Umbilical cord (tissue), 2 donors: Measurements from ENCODE around the gene SEC31B. TPM values are rescaled to one million over a fixed set of nuclear protein-coding genes. Genes with fewer than 3 reads are reported as not detected.
A peak's percentile ranks its signal among the peaks of the same experiment; 100 is the strongest.

Experiments
- DNase-seq: peaks from one replicate; pipeline ENCODE4 v3.0.0-alpha.2; 2015; ENCODE audit warnings: low spot score
- total RNA-seq: library from RNA; depleted of rRNA; stranded (reverse); fragments of >200 nt; gene quantifications from one replicate; pipeline ENCODE4 v1.2.3, GENCODE V29; 2014; ENCODE audit warnings: low replicate concordance; ENCODE audit not compliant: insufficient read depth

SEC31B gene
- total RNA-seq, 1 donor from 2014 or later: 4.6 TPM

- no peak for DNase-seq
These were observed 21.6 kb downstream of the SEC31B start for GRCh38 chr10:100498059-100498458.

- DNase-seq: no peak
These were observed 23.1 kb downstream of the SEC31B start for GRCh38 chr10:100496567-100496966.

DNA sequence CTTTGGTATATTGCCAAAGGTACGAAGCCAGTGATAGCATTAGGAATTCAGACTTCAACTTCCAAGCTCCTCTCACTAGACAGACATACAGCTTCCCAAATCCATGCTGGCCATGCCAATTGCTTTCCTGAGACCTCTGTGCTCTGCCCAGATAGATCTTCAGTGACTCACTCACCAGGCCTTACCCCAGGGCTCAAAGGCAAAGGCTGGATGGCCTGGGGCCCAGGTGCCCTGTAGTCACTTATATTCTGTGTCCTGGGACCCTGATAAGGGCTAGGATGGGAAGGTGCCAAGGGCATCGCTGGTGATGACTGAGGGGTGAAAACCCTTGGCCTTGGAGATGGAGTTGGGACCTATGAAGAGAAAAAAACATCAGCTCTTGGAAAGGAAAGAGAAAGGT lies 29.1 kb downstream of the SEC31B start:
- no peak for DNase-seq

GRCh38 chr10:100489396-100489795 lies 30.3 kb downstream of the SEC31B start:
- DNase-seq: no peak

DNA sequence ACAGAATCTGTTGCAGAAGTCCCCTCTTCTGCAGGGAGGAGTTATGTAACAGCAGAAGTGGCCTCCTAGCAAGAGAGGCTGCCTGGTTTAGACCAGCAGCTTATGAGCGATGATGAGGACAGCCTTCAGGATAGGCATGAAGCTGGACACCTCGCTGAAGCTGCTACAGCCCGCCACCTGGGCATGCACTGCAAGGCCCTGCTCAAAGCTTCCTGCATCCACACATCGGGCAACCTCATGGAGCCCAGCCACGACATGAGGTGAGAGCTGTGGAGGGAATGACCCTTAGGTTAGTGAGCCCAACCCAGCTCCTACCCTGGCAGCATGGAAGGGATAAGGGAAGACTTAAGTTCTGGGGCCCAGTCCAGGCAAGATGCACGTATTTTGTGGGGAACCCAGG lies 32.1 kb downstream of the SEC31B start:
- DNase-seq: no peak

DNA sequence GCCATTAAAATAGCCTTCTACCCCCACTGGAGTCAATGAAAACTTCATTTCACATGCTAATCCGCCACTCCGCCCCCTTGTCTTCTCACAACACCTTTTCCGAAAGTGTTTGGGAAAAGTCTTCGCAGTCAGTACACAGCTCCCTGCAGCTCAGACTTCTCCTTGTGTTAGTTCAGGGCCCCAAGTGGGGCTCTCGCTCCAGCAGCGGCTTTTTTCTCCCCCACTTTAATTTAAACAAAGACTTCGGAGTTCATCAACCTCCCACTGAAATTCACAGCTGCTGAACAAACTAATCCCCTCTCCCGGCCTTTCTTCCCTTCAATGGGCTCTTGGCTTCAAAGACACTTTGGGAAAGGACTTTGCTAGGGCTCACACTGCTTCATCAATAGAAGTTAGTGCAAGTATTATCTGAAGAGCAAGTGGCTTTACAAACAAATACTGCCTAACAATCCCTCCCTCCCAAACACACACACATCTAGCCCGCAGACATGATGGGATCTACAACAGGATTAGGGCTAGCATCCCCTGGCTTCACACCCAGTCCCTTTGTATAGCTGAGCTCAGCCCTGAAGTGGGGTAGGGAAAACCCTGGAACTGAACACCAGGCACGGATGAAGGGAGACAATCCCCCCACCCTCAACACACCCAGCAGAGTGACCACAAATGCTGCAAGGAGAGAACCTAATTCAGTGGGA lies 33.7 kb downstream of the SEC31B start:
- no peak for DNase-seq

GRCh38 chr10:100485366-100485765 lies 34.3 kb downstream of the SEC31B start:
- DNase-seq: no peak

DNA sequence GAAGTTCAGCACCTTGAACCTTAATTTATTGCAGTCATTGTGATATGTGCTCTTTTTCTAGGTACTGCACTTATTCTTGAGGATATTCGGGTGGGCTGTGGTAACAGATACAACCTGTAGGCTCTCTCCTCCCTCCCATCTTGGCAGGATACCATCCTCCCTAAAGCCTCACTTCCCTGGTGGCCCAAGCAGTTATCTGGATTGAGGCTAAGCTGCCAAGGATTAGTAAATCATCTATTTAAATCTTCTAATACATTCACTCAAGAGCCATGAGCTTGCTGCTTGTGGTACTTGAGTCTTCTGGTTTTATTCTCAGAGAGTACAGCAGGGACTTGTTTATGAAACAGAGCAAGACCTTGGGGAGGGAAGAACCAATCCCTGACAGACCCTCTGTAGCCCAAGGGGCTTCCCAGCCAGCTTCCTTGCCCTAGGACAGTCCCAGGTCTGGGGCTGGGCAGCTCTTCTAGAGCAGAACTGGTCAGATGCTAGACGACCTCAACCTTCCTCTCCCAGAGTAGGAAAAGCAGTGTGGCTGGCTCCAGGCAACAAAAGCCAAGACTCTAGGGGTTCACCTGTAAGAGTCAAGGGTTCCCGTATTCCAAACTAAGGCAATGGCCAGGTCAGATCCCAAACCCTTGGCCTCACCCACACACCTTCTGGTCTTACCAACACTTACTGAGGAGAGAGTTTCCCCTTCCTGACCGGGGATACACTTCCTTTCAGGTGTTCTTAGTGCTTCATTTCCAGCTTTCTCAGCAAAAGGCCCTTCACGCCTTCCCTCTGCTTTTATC lies 35.6 kb downstream of the SEC31B start:
- DNase-seq: no peak

GRCh38 chr10:100482834-100483185 lies 36.9 kb downstream of the SEC31B start:
- no peak for DNase-seq

DNA sequence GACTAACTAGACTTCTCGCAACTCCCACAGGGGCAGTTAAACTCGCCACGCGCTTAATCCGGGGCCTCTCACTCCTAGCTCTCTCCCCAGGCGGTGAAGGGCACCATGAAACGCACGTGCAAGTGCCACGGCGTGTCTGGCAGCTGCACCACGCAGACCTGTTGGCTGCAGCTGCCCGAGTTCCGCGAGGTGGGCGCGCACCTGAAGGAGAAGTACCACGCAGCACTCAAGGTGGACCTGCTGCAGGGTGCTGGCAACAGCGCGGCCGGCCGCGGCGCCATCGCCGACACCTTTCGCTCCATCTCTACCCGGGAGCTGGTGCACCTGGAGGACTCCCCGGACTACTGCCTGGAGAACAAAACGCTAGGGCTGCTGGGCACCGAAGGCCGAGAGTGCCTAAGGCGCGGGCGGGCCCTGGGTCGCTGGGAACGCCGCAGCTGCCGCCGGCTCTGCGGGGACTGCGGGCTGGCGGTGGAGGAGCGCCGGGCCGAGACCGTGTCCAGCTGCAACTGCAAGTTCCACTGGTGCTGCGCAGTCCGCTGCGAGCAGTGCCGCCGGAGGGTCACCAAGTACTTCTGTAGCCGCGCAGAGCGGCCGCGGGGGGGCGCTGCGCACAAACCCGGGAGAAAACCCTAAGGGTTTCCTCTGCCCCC lies 37.4 kb downstream of the SEC31B start:
- peak; percentile 50 for DNase-seq

GRCh38 chr10:100481462-100482081 lies 38.1 kb downstream of the SEC31B start:
- DNase-seq: peak; percentile 91

GRCh38 chr10:100480002-100480401 lies 39.7 kb downstream of the SEC31B start:
- DNase-seq: no peak

DNA sequence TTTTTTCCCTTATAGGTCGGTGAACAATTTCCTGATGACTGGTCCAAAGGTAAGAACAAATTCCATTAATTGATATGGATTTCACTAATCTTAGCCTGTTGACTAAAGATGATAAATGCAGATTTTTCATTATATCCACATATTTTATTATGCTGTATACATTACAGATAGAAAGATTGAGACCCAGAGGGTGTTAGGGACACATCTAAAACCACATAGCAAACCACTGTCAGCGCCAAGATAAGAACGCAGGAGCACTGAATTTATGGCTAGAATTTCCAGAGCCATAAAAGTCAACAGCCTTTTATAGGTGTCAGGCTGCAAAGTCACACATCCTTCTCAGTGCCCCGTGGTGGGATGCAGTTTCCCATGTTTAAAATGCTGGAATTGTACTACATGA lies 40.6 kb downstream of the SEC31B start:
- DNase-seq: no peak

- no peak for DNase-seq
These were observed 41.7 kb downstream of the SEC31B start for GRCh38 chr10:100477970-100478369.

DNA sequence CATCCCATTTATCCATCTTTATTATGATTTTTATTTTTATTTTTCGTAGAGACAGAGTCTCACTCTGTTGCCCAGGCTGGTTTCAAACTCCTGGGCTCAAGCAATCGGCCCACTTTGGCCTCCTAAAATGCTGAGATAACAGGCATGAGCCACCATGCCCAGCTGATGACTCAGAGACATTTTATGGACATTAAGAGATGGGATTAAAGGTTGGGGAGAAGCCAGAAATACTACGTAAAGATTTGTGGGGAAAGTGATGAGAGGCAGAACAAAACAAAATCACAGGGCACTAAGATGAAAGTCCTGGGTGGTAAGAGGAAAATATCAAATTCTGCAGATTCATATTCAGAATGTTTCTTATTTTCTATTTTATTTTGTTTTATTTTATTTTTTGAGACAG lies 49.3 kb downstream of the SEC31B start:
- DNase-seq: peak; percentile 42

DNA sequence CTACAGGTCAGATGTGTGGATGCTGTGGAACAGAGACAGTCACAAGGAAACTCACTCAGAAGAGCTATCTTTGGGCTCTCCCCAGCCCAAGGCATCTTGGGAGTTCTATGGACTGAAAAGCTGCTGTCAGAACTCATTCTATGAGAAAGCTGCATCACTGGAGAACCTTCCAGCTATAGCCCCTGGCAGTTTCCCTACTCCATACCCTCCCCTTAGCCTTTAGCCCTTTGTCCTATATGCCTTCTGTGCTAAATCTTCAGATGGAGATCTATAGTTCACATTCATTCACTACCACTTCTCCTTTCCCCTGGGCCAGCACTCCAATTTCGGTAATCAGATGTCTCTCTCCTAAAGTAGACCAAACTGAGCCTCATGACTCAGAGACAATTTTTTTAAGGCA lies 49.9 kb downstream of the SEC31B start:
- DNase-seq: no peak

GRCh38 chr10:100468978-100469377 lies 50.7 kb downstream of the SEC31B start:
- peak; percentile 49 for DNase-seq

GRCh38 chr10:100468322-100468721 lies 51.3 kb downstream of the SEC31B start:
- no peak for DNase-seq

DNA sequence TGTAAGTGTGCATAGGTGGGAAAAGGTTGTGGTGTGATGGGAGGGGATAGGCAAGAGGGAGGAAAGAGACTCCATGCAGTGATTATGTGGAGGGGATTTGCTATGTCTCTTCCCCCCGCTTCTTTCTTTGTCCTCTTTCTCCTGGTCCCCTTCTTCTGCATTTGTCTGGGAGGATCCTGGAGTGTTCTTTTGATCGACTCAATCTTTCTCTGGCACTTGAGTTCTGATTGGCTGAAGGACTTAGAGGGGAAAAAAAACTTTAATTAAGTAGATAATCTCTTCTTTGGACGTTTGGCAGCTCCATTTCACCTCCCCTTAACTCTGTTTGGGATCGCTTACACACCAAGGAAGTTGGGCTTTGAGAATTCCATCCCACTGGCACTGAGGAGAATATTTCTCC lies 57.0 kb downstream of the SEC31B start, which contains the start of gene WNT8B:
WNT8B (plus strand) TSS at position 301 of the 400 bp plus-strand sequence. CDS start 160 bp downstream, outside the sequence.
- DNase-seq: no peak

GRCh38 chr10:100448951-100449350 lies 70.7 kb downstream of the SEC31B start:
- peak; percentile 18 for DNase-seq

GRCh38 chr10:100447663-100448062 lies 72.0 kb downstream of the SEC31B start:
- DNase-seq: no peak

DNA sequence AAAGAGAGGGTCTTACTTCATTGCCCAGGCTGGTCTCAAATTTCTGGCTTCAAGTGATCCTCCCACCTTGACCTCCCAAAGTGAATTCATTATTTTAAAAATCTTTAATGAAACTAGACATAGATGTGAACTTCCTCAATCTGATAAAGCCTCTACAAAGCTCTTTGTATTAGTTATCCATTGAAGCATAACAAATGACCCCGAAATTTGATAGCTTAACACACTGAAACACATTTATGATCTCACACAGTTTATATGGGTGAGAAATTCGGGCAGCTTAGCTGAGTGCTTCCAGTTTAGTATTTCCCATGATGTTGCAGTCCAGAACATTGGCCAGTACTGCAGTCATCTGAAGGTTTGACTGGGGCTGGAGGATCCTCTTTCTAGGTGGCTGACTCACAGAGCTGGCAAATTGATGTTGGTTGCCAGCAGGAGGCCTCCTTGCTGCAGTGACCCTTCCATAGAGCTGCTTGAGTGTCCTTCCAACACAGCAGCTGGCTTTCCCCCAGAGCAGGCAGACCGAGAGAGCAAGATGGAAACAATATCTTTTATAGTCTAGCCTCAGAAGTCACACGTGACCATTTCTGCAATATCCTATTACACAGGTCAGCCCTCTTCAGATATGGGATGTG lies 73.4 kb downstream of the SEC31B start:
- no peak for DNase-seq
